Parathyroid adenoma (tissue), 2 donors: ENCODE results near the gene PXN.
A peak's percentile ranks its signal among the peaks of the same experiment; 100 is the strongest.

Experiments
- H2AFZ ChIP-seq: fragments of 300-600 bp; sonication (generic); one replicate; pipeline ENCODE4 v1.7.0; 2017; ENCODE audit warnings: antibody characterized with exemption, mild to moderate bottlenecking
- H3K27ac ChIP-seq: fragments of 300-600 bp; sonication (generic); one replicate; pipeline ENCODE4 v1.7.0; 2017
- H3K27me3 ChIP-seq: fragments of 300-600 bp; sonication (generic); one replicate; pipeline ENCODE4 v1.7.0; 2017; ENCODE audit warnings: low read length; ENCODE audit not compliant: control insufficient read depth, insufficient read depth
- H3K36me3 ChIP-seq: fragments of 300-600 bp; sonication (generic); one replicate; pipeline ENCODE4 v1.7.0; 2017; ENCODE audit warnings: low read length; ENCODE audit not compliant: control insufficient read depth, insufficient read depth
- H3K4me1 ChIP-seq: fragments of 300-600 bp; sonication (generic); one replicate; pipeline ENCODE4 v1.7.0; 2017; ENCODE audit warnings: control low read depth
- H3K4me2 ChIP-seq: fragments of 300-600 bp; sonication (generic); one replicate; pipeline ENCODE4 v1.7.0; 2017; ENCODE audit warnings: low read length
- H3K4me3 ChIP-seq: fragments of 300-600 bp; sonication (generic); one replicate; pipeline ENCODE4 v1.7.0; 2017; ENCODE audit warnings: low read depth, low read length
- H3K79me2 ChIP-seq: fragments of 300-600 bp; sonication (generic); one replicate; pipeline ENCODE4 v1.7.0; 2017; ENCODE audit warnings: control low read depth
- H3K9ac ChIP-seq: fragments of 300-600 bp; sonication (generic); one replicate; pipeline ENCODE4 v1.7.0; 2017; ENCODE audit warnings: mild to moderate bottlenecking
- H3K9me3 ChIP-seq: fragments of 300-600 bp; sonication (generic); one replicate; pipeline ENCODE4 v1.7.0; 2017; ENCODE audit warnings: low read length; ENCODE audit not compliant: control insufficient read depth
- CTCF ChIP-seq: fragments of 300-600 bp; sonication (generic); IDR thresholded peaks from one replicate; pipeline ENCODE4 v1.7.0; 2017; ENCODE audit warnings: antibody characterized with exemption, mild to moderate bottlenecking
- donor health status: primary hyperparathyroidism.

Gene PXN

GRCh38 chr12:120242971-120243699, 22.4 kb downstream of the PXN start:
- H3K27me3 ChIP-seq = no peaks in the 10 kb centered on the region
- H3K79me2 ChIP-seq = peaks cover 60% of the 10 kb centered on the region
- no peak overlapping the region for H3K27ac ChIP-seq
- H3K4me2 ChIP-seq = no peak overlapping the region
- no peaks in the 10 kb centered on the region for H3K36me3 ChIP-seq
- no peak overlapping the region for H3K9ac ChIP-seq
- no peak overlapping the region for H3K4me3 ChIP-seq
- H3K4me1 ChIP-seq = peaks cover 16% of the 10 kb centered on the region
- H3K9me3 ChIP-seq = no peaks in the 10 kb centered on the region
- H2AFZ ChIP-seq = no peak overlapping the region
- TF ChIP-seq CTCF = no peak

- H3K27me3 ChIP-seq = no peaks in the 10 kb centered on the region
- H3K79me2 ChIP-seq = peaks cover 62% of the 10 kb centered on the region
- no peak for TF ChIP-seq CTCF
- no peak overlapping the region for H3K27ac ChIP-seq
- H3K9ac ChIP-seq = no peak overlapping the region
- no peak overlapping the region for H3K4me3 ChIP-seq
- no peaks in the 10 kb centered on the region for H3K9me3 ChIP-seq
- H3K36me3 ChIP-seq = no peaks in the 10 kb centered on the region
- no peak overlapping the region for H2AFZ ChIP-seq
- peaks cover 14% of the 10 kb centered on the region for H3K4me1 ChIP-seq
- H3K4me2 ChIP-seq = no peak overlapping the region
Observed at GRCh38 chr12:120242275-120242799, 23.2 kb downstream of the PXN start.

GRCh38 chr12:120241561-120242274, 23.8 kb downstream of the PXN start:
- no peaks in the 10 kb centered on the region for H3K36me3 ChIP-seq
- TF ChIP-seq CTCF = no peak
- no peaks in the 10 kb centered on the region for H3K9me3 ChIP-seq
- H3K4me3 ChIP-seq = no peak overlapping the region
- no peaks in the 10 kb centered on the region for H3K27me3 ChIP-seq
- no peak overlapping the region for H3K9ac ChIP-seq
- H3K4me2 ChIP-seq = no peak overlapping the region
- peaks cover 20% of the 10 kb centered on the region for H3K4me1 ChIP-seq
- H3K79me2 ChIP-seq = peaks cover 64% of the 10 kb centered on the region
- H3K27ac ChIP-seq = peak overlapping the region; percentile 8
- no peak overlapping the region for H2AFZ ChIP-seq

GRCh38 chr12:120240495-120240833, 25.1 kb downstream of the PXN start:
- peaks cover 63% of the 10 kb centered on the region for H3K79me2 ChIP-seq
- H3K27me3 ChIP-seq = no peaks in the 10 kb centered on the region
- H2AFZ ChIP-seq = no peak overlapping the region
- H3K4me1 ChIP-seq = peaks cover 28% of the 10 kb centered on the region
- no peak for TF ChIP-seq CTCF
- no peak overlapping the region for H3K4me2 ChIP-seq
- no peak overlapping the region for H3K9ac ChIP-seq
- no peaks in the 10 kb centered on the region for H3K9me3 ChIP-seq
- H3K27ac ChIP-seq = peak overlapping the region; percentile 6
- H3K36me3 ChIP-seq = no peaks in the 10 kb centered on the region
- no peak overlapping the region for H3K4me3 ChIP-seq
